ENCODE measurements around the gene VIPR2.
"Not testable (repeated sequence)": the region's sequence is repeated elsewhere in the genome, so short reads cannot be mapped to it uniquely, and the experiment has no call there.

The VIPR2 gene

DNA sequence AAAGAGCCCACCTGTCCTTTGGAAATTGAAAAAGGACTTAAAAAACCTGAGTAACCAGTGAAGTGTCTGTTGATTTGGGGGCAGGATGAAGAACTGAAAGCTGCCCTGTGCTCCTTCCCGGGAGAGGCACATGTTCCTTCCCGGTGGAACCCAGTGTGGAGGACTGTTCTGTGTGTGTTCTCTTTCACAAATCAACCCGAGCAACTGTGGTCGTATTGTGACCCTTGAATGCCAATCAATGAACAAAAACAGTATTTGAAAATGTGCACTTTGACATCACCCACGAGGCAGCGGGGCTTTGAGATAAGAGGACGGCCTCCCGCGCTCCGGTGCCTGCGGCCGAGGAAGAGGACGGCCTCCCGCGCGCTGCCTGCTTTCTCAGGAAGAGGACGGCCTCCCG, 139.0 kb downstream of the VIPR2 start:
- DNase-seq: no peak

DNA sequence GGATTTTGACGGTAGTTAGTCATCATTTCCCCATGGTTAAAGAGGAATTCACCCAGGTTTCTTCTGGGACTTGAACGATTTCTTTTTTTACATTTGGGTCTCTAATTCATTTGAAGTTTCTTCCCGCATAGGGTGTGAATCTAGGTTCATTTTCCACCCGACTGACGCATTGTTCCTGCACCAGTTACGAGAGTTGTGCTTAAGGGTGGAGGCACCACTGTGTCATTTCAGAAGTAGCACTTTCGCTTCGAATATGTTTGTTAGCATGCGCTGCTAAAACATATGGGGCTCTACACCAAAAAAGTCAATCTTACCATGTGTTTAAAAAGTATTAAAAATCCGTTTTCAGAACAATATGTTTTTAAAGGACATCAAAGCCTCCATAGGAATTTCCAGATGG, 140.3 kb downstream of the VIPR2 start:
- DNase-seq: no peak

DNA sequence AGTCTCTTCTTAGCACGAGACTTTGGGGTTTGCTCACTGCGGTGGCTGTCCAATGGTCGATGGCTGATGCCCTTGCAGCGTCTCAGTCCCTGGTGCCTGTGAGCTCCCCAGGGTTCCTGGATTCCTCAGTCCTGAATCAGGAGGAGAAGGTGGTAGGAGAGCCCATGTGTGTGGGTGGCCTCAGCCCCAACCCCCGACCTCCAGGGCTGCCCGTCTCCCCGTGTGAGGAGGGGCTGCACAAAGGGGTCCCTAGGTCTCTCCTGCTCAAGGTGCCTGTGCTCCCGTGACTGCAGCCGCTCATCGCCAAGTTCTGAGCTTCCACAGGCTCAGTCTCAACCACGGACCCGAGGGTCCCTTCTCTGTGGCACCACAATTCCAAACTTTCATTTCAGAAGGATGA, 142.9 kb downstream of the VIPR2 start:
- no peak for DNase-seq

DNA sequence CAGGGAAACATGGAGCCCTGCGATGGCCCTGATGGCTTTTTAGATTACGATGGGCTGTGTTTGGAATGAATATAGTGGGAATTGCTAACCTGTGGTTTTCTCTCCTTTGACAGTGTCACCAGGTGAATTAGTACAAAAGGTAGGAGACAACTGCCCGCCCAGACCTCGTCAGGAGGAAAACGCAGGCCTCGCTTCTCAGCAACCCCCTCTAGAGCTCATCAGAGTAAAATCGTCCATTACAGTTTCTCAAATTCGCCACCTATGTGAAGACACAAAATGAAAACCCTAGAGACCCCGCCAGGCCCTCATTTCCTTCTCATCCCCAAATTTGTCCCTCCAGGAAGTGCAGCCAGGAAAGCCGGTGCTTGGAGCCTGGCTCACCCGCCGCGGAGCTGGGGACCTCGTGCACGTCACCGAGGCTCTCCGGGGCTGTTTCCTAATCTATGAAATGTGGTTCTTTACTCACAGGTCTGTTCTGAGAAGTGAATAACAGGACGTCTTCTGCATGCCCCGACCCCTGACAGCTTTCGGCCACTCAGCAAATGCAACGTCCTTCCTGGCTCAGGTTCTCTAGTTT, 143.7 kb downstream of the VIPR2 start:
- no peak for DNase-seq

DNA sequence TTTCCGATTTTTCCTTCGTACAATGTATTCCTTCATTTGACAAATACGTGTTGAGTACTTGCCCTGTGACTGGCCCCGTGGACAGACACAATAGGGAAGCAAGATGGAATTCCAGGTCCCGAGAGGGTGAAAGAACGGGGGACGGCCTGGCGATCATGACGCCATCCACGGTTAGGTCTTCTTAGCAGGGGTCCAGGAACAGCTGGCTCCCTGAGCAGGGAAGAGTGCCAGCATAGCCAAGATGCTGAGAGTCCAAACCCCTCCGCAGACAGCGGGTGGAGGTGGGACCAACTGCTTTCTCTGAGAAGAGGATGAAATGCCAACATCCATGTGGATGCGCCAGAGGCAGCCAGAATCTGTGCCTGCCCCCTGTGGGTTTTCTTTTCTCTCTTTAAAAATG, 144.6 kb downstream of the VIPR2 start:
- DNase-seq: no peak

DNA sequence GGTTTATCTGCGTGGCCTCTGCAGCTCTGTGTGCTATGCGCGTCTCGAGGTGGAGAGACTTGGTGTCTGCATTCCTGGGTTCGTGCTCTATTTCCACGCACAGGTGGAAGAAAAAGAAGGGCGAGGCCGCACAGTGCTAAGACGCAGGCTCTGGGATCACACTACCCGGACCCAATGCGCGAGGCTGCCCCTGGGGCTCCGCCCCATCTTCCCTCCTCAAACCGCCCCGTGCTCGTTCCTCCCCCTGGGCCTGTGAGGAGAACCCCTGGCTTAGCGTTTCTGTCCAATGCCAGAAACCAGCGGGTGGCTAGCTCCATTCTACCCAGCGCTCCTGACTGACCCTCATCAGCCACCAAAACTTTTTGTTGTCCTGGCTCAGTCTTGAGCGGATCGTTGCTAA, 145.2 kb downstream of the VIPR2 start:
- no peak for DNase-seq

DNA sequence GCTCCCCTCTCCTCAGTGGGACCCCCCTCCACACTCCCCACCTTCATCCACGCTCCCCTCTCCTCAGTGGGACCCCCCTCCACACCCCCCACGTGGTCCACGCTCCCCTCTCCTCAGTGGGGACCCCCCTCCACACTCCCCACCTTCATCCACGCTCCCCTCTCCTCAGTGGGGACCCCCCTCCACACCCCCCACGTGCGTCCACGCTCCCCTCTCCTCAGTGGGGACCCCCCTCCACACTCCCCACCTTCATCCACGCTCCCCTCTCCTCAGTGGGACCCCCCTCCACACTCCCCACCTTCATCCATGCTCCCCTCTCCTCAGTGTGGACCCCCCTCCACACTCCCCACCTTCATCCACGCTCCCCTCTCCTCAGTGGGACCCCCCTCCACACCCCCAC, 146.4 kb downstream of the VIPR2 start:
- not testable (repeated sequence) for DNase-seq

DNA sequence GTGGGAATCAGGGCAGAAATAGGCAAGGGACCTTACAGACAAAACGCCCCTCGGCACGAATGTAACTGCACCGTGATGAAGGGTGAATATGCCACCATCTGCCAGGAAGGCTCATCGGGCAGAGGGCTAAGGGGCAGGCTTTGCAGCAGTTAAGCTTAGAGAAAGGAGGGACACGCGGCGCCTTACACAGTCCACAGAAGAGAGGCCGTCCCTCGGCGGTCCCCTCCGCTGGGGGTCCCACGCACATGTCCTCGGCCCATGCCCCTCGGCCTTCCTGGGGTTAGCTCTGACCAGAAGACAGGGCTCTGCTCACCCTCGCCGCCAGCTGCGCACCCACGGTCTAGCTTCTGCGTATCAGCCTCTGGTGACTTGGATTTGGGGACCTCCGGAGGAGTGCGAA, 147.2 kb downstream of the VIPR2 start:
- no peak for DNase-seq

DNA sequence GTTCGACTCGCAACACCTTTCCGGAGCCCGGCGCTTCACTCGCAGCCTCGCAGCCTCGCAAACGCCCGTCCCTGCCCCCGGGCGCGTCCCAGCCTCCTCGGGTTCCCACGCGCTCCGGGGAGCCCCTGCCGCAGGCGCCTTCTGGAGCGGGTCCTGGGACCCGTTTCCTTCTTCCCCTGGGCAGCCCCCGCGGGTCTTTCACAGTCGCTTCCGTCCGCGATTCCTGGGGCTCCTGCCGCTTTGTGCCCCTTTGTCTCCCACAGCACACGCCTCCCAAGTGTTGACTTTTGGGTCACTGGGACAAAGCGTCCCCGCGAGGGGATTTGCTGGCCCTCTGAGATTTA, 147.6 kb downstream of the VIPR2 start:
- no peak for DNase-seq

DNA sequence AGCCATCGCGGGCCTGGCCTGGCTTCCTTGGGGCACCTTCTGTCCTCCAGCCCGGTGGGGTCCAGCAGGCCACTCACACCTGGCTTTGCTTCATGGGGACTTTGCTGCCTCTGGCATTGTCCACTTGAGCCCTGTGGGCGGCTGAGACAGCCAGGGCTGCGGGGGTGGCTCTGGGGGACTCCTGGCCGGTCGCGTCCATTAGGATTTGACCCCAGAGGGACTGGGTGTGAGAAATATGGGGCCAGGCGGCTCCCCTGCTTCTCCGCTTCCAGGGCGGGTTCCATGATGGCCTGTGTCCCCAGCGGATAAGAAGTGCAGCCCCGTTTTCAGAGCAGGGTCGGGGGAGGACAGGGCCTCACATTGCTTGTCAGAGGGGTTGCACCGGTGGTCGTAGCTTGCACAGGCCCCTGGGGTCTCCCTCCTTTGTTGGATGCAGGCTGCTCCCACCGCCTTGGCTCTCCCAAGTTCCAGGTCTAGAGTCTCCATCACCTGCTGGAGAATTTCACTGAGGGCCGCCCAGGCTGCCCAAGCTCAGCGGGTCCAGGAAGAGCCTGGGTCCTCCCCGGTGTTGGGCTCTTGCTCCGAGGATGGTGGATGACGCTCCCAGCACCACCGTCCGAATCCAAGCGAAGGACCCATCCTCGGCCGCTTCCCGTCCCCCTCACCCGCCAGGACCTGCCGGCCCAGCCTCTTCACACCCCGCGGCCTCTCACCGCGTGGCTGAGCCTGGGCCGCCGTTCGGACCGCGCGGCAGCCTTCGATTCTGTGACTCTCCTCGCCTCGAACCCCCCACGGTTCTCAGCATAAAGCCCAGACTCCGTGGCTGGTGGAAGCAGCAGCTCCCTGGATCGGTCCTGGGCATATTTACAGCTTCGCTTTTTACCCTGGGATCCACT, 148.2 kb downstream of the VIPR2 start:
- no peak for DNase-seq

DNA sequence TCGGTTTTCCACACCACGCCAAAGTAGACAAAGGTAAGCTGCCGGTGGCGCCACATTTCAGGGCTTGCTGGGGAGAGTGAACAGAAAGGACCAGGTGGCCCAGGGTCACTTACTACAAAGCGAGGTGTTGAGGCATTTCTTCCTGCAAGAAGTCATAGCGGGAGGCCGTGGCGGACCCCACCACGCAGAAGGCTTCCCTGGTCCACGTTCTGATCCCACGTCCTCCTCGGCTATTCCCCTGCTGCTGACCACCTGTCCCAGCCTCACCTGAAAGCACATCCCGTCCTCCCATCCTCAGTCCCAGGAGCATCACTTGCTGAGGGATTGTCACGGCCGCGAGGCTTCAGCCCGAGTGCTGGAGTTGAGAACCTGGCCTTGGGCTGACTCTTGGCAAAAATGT, 149.2 kb downstream of the VIPR2 start:
- no peak for DNase-seq

DNA sequence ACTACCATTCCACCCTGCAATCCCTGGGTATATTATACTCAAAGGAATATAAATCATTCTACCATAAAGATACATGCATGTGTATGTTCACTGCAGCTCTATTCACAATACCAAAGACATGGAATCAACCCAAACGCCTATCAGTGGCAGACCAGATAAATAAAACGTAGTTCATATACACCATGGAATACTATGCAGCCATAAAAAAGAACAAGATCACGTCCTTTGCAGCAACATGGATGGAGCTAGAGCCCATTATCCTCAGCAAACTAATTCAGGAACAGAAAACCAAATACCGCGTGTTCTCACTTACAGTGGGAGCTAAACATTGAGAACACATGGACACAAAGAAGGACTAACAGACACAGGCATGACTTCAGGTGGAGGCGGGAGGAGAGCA, 150.0 kb downstream of the VIPR2 start:
- DNase-seq: no peak

DNA sequence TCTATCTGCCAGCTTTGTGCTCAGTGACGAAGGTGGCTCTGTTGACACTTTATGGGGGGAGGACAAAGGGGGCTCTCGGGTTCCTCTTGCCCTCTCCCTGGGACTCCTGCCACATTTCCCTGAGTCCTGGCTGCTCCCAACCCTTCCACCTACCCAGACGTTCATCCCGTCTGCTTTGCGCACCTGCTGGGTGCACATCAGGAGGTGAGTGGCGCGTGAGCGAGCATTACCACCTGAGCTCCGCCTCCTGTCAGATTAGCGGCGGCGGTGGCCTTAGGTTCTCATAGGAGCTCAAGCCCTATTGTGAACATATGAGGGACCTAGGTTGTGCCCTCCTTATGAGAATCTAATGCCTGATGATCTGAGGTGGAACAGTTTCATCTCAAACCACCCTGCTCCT, 151.1 kb downstream of the VIPR2 start:
- DNase-seq: no peak

DNA sequence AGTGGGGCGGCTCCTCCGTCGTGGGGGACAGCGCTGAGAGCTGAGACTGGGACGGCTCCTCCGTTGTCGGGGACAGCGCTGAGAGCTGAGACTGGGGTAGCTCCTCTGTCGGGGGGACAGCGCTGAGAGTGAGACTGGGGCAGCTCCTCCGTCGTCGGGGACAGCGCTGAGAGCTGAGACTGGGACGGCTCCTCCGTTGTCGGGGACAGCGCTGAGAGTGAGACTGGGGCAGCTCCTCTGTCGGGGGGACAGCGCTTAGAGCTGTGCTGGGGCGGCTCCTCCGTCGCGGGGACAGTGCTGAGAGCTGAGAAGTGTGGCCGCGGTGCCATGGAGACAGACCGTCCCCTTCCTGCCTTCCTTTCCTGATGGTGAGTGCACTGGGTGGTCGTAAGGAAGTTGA, 151.9 kb downstream of the VIPR2 start:
- no peak for DNase-seq

DNA sequence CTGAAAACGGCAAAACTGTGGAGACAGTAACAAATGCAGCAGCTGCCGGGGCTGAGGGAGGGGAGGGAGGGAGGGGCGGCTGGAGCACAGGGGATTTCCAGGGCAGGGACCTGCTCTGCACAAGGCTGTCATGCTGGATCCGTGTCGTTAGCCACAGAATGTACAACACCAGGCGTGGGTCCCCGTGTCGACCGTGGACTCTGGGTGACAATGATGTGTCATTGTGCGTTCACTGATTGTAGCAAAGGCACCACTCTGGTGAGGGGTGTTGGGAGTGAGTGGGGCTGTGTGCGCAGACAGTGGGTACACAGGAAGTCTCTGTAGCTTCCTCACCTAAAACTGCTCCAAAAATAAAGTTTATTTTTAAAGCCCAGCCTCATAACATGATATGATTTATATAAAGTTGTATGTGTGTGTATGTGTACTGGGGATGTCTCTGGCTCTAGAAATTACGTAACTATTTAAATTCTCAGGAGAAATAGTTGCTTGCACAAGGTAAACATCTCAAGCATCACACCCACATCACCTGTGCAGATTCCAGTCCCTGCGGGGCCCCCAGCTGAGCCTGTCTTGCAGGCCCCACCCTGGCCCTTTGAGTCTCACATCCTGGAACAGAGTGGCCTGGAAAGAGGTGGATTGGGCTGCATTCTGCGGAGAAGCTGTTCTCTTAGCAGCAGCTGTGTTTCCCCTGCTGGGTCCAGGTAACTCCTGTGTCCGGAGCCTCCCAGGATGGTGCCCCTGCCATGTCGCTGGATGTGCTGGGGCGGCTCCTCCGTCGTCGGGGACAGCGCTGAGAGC, 152.6 kb downstream of the VIPR2 start:
- no peak for DNase-seq

DNA sequence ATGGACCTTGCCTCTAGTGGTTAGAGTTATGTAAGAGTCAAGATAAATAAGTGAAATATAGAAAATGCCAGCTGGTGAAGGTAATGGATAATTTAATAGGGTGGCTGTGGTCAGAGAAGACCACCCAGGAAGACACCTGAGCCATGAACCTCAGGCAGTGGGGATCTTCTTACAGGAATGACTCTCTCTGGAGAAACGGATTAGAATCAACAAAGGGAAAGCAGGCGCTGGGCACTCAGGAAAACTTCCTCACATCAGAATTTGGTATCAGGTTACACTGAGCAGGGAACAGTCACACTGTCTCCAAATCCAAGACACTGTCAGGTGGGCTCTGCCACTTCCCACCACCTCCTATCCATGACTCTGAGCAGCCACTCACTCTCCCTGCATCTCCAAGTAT, 155.7 kb downstream of the VIPR2 start:
- no peak for DNase-seq

DNA sequence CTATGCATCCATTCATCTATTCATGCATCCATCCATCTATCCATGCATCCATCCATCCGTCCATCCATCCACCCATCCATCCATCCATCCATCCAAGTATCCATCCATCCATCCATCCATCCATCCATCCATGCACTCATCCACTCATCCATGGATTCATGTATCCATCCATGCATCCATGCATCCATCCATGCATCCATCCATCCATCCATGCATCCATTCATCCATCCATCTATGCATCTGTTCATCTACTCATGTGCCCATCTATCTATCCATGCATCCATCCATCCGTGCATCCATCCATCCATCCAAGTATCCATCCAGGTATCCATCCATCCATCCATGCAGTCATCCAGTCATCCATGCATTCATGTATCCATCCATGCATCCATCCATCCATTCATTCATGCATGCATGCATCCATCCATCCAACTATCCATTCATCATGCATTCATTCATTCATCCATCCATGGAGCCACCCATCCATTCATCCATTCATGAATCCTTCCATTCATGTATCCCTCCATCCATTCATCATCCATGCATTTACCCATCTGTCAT, 156.3 kb downstream of the VIPR2 start:
- no peak for DNase-seq

DNA sequence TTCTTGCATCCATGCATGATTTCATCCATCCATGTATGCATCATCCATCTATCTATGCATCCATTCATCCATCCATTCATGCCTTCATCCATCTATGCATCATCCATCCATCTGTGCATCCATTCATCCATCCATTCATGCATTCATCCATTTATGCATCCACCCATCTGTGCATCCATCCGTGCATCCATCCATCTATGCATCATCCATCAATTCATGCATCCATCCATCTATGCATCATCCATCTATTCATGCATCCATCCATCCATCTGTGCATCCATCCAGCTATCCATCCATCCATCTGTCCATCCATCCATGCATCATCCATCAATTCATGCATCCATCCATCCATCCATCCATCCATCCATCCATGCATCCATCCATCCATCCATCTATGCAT, 157.0 kb downstream of the VIPR2 start:
- DNase-seq: no peak

DNA sequence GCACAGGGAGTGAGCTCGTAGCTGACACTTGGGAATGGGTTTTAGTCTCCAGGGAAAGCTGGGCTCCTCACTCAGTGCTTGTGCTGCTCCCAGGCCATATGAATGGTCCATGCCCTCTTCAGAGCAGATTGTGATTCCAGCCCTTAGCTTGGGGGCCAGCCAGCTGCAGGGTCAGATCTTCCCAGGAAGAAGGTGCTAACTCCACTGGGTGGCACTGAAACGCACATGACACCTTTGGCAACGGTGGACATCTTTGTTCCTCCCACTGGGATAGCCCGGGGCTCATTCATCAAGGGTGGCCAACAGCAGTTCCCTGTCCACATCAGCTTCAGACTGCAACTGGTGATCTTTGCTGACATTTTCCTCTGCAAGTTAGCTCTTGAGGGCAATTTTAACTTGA, 159.1 kb downstream of the VIPR2 start:
- no peak for DNase-seq

DNA sequence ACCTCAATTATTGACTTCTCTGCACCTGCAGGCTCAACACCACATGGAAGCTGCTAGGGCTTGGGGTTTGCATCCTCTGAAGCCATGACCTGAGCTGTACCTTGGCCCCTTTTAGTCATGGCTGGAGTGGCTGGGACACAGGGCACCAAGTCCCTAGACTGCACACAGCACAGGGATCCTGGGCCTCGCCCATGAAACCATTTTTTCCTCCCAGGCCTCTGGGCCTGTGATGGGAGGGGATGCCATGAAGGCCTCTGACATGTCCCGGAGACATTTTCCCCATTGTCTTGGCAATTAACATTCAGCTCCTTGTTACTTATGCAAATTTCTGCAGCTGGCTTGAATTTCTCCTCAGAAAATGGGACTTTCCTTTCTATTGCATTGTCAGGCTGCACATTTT, 160.7 kb downstream of the VIPR2 start:
- not testable (repeated sequence) for DNase-seq

DNA sequence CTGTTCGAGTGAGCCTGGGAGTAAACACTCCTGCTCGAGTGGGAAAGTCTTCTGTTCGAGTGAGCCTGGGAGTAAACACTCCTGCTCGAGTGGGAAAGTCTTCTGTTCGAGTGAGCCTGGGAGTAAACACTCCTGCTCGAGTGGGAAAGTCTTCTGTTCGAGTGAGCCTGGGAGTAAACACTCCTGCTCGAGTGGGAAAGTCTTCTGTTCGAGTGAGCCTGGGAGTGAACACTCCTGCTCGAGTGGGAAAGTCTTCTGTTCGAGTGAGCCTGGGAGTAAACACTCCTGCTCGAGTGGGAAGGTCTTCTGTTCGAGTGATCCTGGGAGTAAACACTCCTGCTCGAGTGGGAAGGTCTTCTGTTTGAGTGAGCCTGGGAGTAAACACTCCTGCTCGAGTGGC, 162.6 kb downstream of the VIPR2 start:
- not testable (repeated sequence) for DNase-seq

DNA sequence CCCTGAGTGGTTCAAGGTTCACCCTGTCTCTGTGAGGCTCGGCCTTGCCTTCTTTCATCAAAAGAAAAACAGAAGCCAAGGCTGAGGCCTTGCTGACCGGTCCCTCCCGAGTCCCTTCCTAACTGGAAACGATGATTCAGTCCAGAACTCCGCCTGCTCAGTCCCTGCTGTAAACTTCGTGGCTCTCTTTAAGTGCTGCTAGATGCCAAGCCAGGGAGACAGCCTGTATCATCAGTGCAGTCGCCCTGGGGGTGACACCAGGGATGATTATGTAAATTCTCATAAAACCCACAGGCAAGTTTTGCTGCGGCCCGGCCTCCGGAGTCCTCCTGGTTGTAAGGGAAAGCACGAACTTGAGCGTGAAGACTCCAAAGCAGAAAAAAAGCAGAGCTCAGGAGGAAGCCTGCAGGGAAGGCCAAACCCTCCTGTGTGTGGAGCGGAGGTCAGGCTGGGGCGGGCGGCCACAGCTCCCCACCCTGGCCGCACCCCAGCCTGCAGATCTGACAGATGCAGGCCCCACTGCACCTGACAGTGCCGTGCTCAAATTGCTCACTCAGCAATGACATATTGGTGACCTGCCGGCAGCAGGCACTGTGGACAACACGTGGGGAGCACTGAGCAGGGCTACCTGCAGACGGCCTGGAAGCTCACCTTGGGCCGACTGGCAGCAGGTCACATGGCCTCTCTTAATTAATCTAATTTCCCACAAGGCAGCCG, 164.9 kb downstream of the VIPR2 start:
- DNase-seq: no peak

DNA sequence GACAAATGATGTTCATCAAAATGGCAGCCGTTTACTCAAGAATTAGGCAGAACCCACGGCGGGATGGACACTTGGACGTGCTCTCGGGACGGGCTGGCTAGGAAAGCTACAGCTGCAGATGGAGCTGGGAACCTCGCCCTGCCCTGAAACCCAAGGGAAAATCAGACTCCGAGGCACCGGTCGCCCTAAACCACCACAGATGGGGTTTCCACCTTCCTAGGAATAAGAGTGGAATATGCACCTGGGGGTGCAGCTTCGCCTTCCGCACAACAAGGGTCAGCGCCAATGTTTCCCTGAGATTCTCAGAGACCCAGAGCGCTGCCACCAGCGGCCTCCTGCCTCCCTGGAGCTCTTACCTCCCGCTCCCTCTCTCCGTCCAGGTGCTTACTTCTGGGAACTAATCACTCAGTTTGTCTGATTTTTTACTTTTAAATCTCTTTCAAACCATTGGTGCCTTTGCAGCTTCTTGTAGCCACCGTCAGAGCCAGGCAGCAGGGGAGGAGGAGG, 165.6 kb downstream of the VIPR2 start:
- no peak for DNase-seq
